LNCaP clone FGC (cell line): ENCODE measurements around the gene ZNF674.
"Not testable (repeated sequence)": the region's sequence is repeated elsewhere in the genome, so short reads cannot be mapped to it uniquely, and the experiment has no call there.

Experiments used
- DNase-seq: peaks from one replicate; pipeline ENCODE4 v3.0.0-alpha.2; 2011; ENCODE audit warnings: low read depth
- H3K4me3 ChIP-seq: 2 replicates; pipeline ENCODE4 v1.5.1; 2011; ENCODE audit warnings: mild to moderate bottlenecking, low read depth, low read length, control low read depth
- TF ChIP-seq, protein P1 (sequence below): IDR thresholded peaks from 2 replicates; pipeline ENCODE4 v1.5.1; 2012; ENCODE audit warnings: mild to moderate bottlenecking; ENCODE audit not compliant: control insufficient read depth, insufficient read depth; ENCODE audit errors: extremely low read depth

The ZNF674 gene

DNA sequence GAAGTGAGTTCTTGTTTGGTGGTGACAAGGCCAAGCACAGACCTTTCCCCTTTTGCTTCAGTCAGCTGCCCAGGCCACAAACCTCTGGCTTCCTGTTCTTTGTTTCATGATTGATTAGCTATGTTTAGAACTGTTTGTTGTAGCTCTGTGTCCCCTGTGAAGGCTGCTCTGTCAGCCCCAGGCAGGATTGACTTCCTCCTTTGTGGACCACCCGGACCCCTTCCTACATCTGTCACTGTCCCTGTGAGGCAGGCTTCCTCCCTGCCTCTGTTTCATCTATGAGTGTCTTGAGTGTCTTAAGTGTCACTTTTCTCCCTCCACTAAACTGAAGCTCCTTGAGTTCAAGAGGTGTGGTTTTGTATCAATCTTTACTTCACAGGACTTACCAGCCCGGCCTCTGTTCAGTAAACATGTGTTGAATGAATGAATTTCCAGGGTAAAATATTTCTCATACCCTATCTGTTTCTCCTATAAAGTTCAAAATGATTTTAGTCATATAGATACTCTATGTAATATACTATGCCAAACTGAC lies 83.5 kb downstream of the ZNF674 start:
- DNase-seq, result no peak
- TF ChIP-seq, protein P1, sequence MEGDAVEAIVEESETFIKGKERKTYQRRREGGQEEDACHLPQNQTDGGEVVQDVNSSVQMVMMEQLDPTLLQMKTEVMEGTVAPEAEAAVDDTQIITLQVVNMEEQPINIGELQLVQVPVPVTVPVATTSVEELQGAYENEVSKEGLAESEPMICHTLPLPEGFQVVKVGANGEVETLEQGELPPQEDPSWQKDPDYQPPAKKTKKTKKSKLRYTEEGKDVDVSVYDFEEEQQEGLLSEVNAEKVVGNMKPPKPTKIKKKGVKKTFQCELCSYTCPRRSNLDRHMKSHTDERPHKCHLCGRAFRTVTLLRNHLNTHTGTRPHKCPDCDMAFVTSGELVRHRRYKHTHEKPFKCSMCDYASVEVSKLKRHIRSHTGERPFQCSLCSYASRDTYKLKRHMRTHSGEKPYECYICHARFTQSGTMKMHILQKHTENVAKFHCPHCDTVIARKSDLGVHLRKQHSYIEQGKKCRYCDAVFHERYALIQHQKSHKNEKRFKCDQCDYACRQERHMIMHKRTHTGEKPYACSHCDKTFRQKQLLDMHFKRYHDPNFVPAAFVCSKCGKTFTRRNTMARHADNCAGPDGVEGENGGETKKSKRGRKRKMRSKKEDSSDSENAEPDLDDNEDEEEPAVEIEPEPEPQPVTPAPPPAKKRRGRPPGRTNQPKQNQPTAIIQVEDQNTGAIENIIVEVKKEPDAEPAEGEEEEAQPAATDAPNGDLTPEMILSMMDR, result no peak
- H3K4me3 ChIP-seq, result no peak overlapping the region

DNA sequence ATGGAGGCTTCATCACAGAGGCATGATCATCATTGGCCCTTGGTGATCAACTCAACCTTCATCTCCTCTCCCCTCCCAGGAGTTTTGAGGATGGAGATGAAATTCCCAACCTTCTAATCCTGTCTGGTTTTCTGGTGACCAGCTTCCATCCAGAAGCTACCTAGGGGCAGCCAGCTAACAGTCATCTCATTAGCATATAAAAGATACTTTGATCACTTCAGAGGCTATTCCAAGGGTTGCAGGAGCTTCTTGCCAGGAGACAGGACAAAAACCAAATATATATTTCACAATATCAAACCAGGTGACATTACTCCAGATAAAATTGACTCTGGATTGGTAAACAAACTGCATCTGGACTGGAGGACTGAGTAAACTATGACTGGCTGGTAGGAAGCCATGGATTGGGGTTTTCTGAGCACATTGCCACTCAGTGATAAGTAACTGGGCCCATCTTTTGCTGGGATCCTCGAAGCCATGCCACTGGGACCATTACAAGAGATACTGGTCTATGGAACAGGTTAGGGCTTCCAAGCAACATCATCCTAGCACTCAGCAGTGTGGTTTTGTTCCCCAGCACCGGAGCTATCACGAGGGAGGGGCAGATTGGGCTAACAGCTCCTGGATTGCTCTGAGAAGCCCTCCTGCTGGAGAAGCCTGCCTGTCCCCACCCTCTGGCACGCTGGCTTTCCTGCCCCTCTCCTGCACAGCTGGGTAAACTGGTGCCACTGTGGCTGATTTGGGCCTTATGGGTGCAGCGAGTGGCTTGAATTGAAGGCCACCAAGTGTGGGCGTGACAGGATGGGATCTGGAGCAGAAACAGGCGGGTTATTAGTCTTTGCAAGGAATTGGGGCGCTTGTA lies 84.2 kb downstream of the ZNF674 start:
- not testable (repeated sequence) for DNase-seq, H3K4me3 ChIP-seq

DNA sequence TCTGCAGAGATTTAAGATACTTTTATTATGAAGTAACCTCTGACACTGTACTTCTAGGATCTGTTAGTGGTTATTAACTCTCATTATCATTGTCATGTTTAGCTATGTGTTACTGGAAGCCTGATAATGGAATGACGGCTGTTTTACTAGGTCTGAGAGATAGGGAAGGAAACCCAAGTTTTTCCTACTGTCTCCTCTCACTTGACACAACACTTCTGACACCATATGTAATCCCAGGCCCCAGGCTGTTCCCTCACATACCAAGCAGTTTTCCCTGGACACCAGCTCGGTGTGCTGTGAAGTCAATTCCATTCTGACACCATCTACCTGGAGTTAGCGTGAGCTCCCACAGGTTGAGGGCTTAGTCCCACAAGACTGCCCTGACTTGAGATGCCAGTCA lies 85.6 kb downstream of the ZNF674 start:
- H3K4me3 ChIP-seq, result no peak overlapping the region
- TF ChIP-seq, protein P1, result no peak
- no peak for DNase-seq

DNA sequence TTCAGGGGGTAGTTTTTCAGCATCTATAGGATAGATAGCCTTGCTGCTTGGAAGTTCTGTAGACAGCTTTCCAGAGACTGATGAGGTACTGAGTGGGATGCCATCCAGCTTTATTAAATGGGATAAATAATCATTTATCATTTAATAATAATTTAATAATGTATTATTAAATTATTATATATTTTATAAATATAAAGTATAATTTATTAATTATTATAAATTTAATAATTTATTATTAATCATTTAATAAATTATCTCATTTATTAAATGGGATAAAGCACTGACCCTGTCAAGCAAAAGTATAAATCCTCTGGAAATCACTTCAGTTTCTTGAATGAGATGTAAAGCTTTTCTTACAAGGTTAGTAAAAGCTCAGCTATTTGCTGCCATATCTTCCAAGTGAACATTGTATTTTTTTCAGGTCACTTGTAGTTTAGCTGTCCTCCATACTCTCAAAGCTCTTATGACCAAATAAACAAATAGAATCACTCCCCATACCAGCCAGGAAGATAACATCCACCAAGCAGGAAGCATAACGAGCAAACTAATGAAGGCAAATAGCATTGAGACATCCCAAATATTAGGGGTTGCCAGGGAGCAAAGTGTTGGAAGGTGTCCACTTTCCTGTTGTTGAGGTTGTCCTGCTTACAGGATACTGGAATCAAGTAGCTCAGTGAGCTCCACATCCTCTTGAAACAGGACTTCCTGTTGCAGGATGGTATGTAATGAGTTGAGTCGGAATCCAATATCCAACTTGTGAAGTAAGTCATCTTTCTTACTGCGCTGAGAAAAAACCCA lies 88.9 kb downstream of the ZNF674 start:
- H3K4me3 ChIP-seq, result no peak overlapping the region
- peak; percentile 75 for DNase-seq
- TF ChIP-seq, protein P1, result no peak
